Measurements from ENCODE around the gene AUP1. TPM values are rescaled to one million over a fixed set of nuclear protein-coding genes. Genes with fewer than 3 reads are reported as not detected.

AUP1 gene
- total and polyA plus RNA-seq, 2 of the 4 experiments (the other 2 are of a cell fraction): 47.5 to 100.0 TPM

DNA sequence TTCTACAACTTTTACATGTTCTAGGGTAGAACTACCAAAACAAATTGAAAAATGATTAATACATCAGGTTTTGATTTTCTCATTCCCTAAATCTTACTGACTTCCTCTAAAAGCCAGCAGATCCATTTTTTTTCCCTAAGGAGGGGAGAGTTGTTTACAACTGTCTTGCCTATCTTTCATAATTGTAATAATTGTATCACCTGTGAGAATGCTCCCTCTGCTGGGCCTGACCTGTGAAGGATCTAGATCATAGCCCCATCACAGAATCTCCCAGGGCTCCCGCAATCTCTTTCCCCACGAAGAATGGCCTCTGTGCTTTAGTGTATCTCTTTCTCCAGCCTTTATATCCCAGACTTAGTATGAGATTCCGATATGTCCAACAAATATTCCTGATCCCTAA lies 15.1 kb upstream of the AUP1 start:
- Histone ChIP-seq H3K4me1 (ENCODE audit: control insufficient read depth, insufficient read depth, low read length) (peaks cover 7% of the 10 kb centered on the region), H4K8ac (ENCODE audit: low read depth in 2 of 2, low read length in 2 of 2) (no peak overlapping the region), H4K5ac (ENCODE audit: low read depth, low read length) (no peak overlapping the region), H3K14ac (replicated peaks; ENCODE audit: low read depth, low read length) (no peak overlapping the region), H3K27me3 (ENCODE audit: control insufficient read depth, insufficient read depth, low read length) (no peaks in the 10 kb centered on the region), H2AK5ac (ENCODE audit: low read depth, low read length) (no peak overlapping the region), H3K23ac (ENCODE audit: low read depth, low read length) (no peak overlapping the region), H3K9me1 (ENCODE audit: insufficient read depth, low read length) (no peaks in the 10 kb centered on the region), H2BK120ac (ENCODE audit: low read depth, low read length) (no peak overlapping the region), H2BK5ac (ENCODE audit: low read depth, low read length, poor library complexity, severe bottlenecking) (no peak overlapping the region), H4K20me1 (ENCODE audit: insufficient read depth, low read length) (no peaks in the 10 kb centered on the region), H3K4me2 (ENCODE audit: low read depth, low read length) (no peak overlapping the region), H3K4me3 (ENCODE audit: insufficient read depth, low read depth, low read length) (no peak overlapping the region), H3K4ac (ENCODE audit: low read depth, low read length) (no peak overlapping the region), H3K9me3 (ENCODE audit: control insufficient read depth, insufficient read depth, low read length) (no peaks in the 10 kb centered on the region), H3K9ac (ENCODE audit: low read depth, low read length) (no peak overlapping the region), H4K91ac (ENCODE audit: insufficient read depth, low read depth, low read length) (no peak overlapping the region), H2BK15ac (ENCODE audit: low read depth, low read length) (no peak overlapping the region), H3K36me3 (ENCODE audit: control insufficient read depth, insufficient read depth, low read length) (peaks cover 5% of the 10 kb centered on the region; the same call in 1 of the 2 replicates), H3K27ac (ENCODE audit: insufficient read depth, low read length) (no peak overlapping the region), H3K56ac (ENCODE audit: extremely low read depth, insufficient read depth, low read length) (no peak overlapping the region), H2AFZ (replicated peaks; ENCODE audit: low read length, poor library complexity) (no peak overlapping the region), H3K79me1 (ENCODE audit: low read depth in 1 of 2, low read length in 2 of 2) (peaks cover 2 to 12% of the 10 kb centered on the region in 2 experiments; a peak in 2 of 4 replicates), H2BK20ac (ENCODE audit: low read depth, low read length) (no peak overlapping the region), H2AK9ac (replicated peaks; ENCODE audit: low read depth, low read length, poor library complexity) (no peak overlapping the region), H3K18ac (ENCODE audit: low read depth, low read length) (no peak overlapping the region)
- 100% methylated on average over 2 of the region's 3 CpGs; no CpG with 5 or more reads in 1 of the 2 experiments for WGBS, 2 experiments (ENCODE audit: extremely low coverage in 2 of 2, insufficient read length in 1 of 2)
- TF ChIP-seq BHLHE40 (IDR thresholded peaks at IDR 0.05; ENCODE audit: low read depth, low read length): no peak
- no peak for TF ChIP-seq NFE2L2 (IDR thresholded peaks at IDR 0.05; ENCODE audit: low read depth, low read length)
- TF ChIP-seq MAFK (IDR thresholded peaks at IDR 0.05; ENCODE audit: low read depth, low read length): no peak
- TF ChIP-seq CHD1 (IDR thresholded peaks at IDR 0.05; ENCODE audit: low read depth, low read length): no peak
- intact Hi-C loops (cut with micrococcal nuclease) (no loop called here), dilution Hi-C loops (cut with HindIII; ENCODE audit: low sequenced_read_pairs, unreplicated experiment) (no loop called here), in situ Hi-C loops (cut with MboI; ENCODE audit: low sequenced_read_pairs) (no loop called here)
- POLR2A ChIA-PET (ENCODE audit: unreplicated experiment): no interaction called here
- BruUV-seq (replicated peaks): no TSS peak
- ATAC-seq (ENCODE audit: low read depth): no peak
- DNase-seq: no peak
- CTCF ChIA-PET: no interaction called here

Measured in IMR-90 (cell line).